ENCODE results near the gene POLA2. TPM values are rescaled to one million over a fixed set of nuclear protein-coding genes. Genes with fewer than 3 reads are reported as not detected.

The POLA2 gene
- total RNA-seq, 2 experiments from 2014 or later: 55.2 to 63.8 TPM

DNA sequence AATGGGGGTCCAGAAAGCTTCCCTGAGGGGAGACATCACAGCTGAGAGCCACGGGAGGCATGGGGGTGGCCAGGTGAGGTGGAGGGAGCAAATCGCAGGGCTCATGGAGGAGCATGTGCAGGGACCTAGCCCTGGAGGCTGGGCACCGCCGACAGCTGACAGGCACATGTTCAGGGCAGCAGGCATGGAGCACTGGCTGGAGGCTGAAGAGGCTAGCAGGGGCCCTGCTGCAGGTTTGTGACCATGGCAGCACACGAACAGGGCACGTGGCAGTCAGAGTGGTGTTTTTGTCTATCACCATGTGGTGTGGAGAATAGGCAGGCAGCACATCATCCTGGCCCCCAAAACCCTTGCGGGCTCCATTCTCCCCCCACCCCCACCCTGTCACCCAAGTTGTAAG, 42.9 kb downstream of the POLA2 start:
- intact Hi-C loops (cut with micrococcal nuclease): no loop called here
- H3K4me3 Mint-ChIP-seq: no peak overlapping the region
- H3K27ac Mint-ChIP-seq: no peak overlapping the region
- H3K27me3 Mint-ChIP-seq: no peaks in the 10 kb centered on the region
- TF ChIP-seq, protein P1, sequence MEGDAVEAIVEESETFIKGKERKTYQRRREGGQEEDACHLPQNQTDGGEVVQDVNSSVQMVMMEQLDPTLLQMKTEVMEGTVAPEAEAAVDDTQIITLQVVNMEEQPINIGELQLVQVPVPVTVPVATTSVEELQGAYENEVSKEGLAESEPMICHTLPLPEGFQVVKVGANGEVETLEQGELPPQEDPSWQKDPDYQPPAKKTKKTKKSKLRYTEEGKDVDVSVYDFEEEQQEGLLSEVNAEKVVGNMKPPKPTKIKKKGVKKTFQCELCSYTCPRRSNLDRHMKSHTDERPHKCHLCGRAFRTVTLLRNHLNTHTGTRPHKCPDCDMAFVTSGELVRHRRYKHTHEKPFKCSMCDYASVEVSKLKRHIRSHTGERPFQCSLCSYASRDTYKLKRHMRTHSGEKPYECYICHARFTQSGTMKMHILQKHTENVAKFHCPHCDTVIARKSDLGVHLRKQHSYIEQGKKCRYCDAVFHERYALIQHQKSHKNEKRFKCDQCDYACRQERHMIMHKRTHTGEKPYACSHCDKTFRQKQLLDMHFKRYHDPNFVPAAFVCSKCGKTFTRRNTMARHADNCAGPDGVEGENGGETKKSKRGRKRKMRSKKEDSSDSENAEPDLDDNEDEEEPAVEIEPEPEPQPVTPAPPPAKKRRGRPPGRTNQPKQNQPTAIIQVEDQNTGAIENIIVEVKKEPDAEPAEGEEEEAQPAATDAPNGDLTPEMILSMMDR (IDR thresholded peaks at IDR 0.05): no peak
- no peak for ATAC-seq
- H3K4me1 Mint-ChIP-seq (ENCODE audit: low read depth): no peaks in the 10 kb centered on the region
- no peak for DNase-seq
- ChIA-PET CTCF (interaction anchor here (1.3 to 13.6 kb wide), 3 partner anchors 11 to 25 kb away, joined by 4 to 265 read pairs (median 6); partner anchors contain the start of gene DPF2), POLR2A (interaction anchor here (0.9 kb wide), 1 partner anchor 25 kb away, joined by 3 read pairs; no protein-coding TSS in a partner anchor)
- H3K9me3 Mint-ChIP-seq: no peaks in the 10 kb centered on the region
- no peaks in the 10 kb centered on the region for H3K36me3 Mint-ChIP-seq (ENCODE audit: low read depth)

DNA sequence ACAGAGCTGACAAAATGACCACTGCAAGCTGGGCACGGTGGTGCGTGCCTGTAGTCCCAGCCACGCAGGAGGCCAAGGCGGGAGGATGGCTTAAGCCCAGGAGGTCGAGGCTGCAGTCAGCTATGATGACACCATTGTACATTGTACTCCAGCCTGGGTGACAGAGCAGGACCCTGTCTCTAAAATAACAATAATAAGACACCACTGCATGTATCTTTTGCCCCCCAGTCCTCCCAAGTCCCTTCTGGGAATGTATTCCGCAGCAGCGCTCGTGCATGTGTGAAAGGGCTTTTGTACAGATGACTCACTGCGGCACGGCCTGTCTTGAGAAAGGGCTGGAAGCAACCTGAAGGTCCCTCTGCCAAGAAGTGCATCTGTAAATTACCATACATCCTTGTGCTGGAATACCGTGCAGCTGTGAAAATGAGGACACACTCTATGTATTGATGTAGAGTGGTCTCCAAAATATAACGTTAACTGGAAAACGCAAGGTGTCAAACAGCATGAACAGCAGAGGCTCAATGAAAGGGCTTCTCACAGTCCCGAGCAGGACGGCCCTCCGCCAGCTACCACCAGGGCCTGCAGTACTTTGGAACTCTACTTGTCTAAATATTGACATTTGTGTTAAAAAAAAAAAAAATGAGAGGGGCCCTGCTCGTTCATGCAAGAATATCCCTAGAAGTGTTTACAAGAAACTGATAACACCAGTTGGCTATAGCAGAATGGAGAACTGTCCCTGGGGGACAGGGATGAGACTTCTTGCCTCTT, 43.9 kb downstream of the POLA2 start:
- ChIA-PET POLR2A (interaction anchor here (0.9 to 1.1 kb wide), 2 partner anchors 24 to 44 kb away, joined by 3 to 5 read pairs; partner anchors contain the start of gene POLA2), CTCF (interaction anchor here (0.5 to 13.6 kb wide), 3 partner anchors 10 to 453 kb away, joined by 3 to 265 read pairs (median 6); partner anchors contain the start of gene DPF2)
- no peak for DNase-seq
- H3K36me3 Mint-ChIP-seq (ENCODE audit: low read depth): no peaks in the 10 kb centered on the region
- H3K27ac Mint-ChIP-seq: no peak overlapping the region
- no peaks in the 10 kb centered on the region for H3K9me3 Mint-ChIP-seq
- TF ChIP-seq, protein P1 (IDR thresholded peaks at IDR 0.05): no peak
- no peak overlapping the region for H3K4me3 Mint-ChIP-seq
- ATAC-seq: no peak
- no peaks in the 10 kb centered on the region for H3K4me1 Mint-ChIP-seq (ENCODE audit: low read depth)
- H3K27me3 Mint-ChIP-seq: no peaks in the 10 kb centered on the region
- intact Hi-C loops (cut with micrococcal nuclease): no loop called here

DNA sequence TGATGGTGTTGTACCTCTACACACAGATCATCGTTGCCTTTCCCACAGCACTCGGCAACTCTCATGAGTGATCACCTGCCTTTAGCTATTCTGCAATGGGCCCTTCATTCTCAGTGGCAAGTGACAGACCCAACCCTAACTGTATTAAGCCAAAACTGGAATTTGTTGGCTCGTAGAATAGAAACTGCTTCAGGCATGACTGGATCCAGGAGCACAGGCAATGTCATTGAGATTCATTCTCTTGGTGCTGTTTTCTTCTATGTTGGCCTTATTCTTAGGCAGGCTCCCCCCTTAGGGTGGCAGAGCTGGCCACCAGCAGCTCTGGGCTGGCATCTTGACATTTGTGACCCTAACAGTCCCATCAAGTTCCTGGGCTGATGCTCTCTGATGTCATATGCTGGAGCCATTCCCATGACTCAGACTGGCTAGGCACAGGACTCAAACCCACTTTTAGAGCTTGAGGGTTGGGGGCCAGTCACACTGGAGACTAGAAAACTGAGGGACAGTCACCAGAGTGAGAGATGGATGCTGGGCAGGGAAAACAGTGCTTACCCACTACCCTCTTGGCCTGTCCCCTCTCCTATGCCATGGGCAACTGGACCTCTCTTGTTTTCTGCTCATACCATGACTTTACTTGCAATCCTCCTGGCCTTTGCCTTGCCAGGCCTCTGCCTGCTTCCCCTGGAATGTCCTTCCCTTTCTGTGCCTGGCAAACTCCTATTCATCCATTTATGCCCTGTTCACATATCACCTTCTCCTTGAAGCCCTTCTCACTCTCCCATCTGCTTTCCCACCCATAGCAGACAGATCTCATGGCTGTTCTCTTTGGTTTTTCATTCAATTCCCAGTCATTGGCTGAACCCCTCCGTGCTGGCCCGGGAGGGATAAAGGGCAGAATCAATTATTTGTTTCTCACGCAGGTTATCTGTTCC, 45.8 kb downstream of the POLA2 start:
- H3K27me3 Mint-ChIP-seq: no peaks in the 10 kb centered on the region
- POLR2A ChIA-PET: interaction anchor here (0.6 to 1.2 kb wide), 3 partner anchors 10 to 46 kb away, joined by 3 read pairs; partner anchors contain the start of gene POLA2
- CTCF ChIA-PET: interaction anchor here (0.9 to 13.6 kb wide), 3 partner anchors 8 to 22 kb away, joined by 3 to 265 read pairs (median 5); partner anchors contain the start of gene DPF2
- H3K4me1 Mint-ChIP-seq (ENCODE audit: low read depth): no peaks in the 10 kb centered on the region
- no peaks in the 10 kb centered on the region for H3K36me3 Mint-ChIP-seq (ENCODE audit: low read depth)
- ATAC-seq (no peak), DNase-seq (no peak)
- no peak overlapping the region for H3K27ac Mint-ChIP-seq
- TF ChIP-seq, protein P1 (IDR thresholded peaks at IDR 0.05): no peak
- H3K9me3 Mint-ChIP-seq: no peaks in the 10 kb centered on the region
- H3K4me3 Mint-ChIP-seq: no peak overlapping the region
- intact Hi-C loops (cut with micrococcal nuclease): no loop called here

DNA sequence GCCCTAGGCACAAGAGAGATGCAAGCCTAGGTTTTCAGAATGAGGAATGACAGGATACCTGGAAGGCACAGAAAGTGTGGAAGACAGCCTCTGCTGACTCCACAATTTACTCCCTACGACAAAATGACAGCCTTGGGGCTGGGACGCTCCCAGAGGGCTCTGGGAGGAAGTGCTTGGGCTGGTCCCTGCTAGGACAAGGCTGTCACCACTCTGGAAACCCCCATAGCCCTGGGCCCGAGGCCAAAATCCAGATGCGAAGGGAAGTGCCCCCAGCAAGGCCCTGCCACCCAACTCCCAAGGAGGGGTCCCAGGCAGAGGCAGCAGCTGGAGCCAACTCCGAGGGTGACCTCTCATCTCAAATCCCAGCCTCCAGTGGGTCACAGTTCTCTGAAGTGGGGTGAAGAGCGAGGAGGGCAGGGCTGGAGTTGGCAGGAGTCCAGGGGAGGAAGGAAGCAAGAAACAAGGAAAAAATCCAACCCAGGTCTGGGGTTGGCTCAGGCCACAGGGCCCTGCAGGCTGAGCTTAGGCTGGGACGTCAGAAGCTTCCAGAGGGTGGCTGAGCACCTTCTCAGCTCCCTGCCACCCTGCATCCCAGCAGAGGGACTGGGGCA, 46.6 kb downstream of the POLA2 start:
- Mint-ChIP-seq H3K4me3 (no peak overlapping the region), H3K27ac (no peak overlapping the region), H3K36me3 (ENCODE audit: low read depth) (no peaks in the 10 kb centered on the region), H3K4me1 (ENCODE audit: low read depth) (no peaks in the 10 kb centered on the region), H3K27me3 (peaks cover under 1% of the 10 kb centered on the region), H3K9me3 (no peaks in the 10 kb centered on the region)
- CTCF ChIA-PET: interaction anchor here (1.2 to 13.6 kb wide), 2 partner anchors 8 to 21 kb away, joined by 5 to 265 read pairs; partner anchors contain the start of gene DPF2
- intact Hi-C loops (cut with micrococcal nuclease): no loop called here
- POLR2A ChIA-PET: interaction anchor here (0.8 to 1.0 kb wide), 3 partner anchors 11 to 46 kb away, joined by 3 read pairs; partner anchors contain the start of gene POLA2
- ATAC-seq (no peak), DNase-seq (no peak)
- TF ChIP-seq, protein P1 (IDR thresholded peaks at IDR 0.05): no peak
